Mammary epithelial cell (primary cell): Measurements from ENCODE around the gene ODR4.

ENCODE experiments used
- EZH2 ChIP-seq: IDR thresholded peaks from 2 replicates; pipeline ENCODE4 v1.6.1; 2012; ENCODE audit warnings: low read length, inconsistent platforms, borderline replicate concordance
- TF ChIP-seq, protein P1 (sequence below), 2 donors: IDR thresholded peaks in 1 of 2; conservative IDR thresholded peaks in 1 of 2; 2 replicates each; pipeline ENCODE4 v1.5.1; 2011 to 2012; ENCODE audit warnings: inconsistent platforms in 2 of 2, low read length in 2 of 2, mild to moderate bottlenecking in 2 of 2, control low read depth in 1 of 2, low read depth in 1 of 2; ENCODE audit not compliant: insufficient read depth in 1 of 2; ENCODE audit errors: extremely low read depth in 1 of 2

DNA sequence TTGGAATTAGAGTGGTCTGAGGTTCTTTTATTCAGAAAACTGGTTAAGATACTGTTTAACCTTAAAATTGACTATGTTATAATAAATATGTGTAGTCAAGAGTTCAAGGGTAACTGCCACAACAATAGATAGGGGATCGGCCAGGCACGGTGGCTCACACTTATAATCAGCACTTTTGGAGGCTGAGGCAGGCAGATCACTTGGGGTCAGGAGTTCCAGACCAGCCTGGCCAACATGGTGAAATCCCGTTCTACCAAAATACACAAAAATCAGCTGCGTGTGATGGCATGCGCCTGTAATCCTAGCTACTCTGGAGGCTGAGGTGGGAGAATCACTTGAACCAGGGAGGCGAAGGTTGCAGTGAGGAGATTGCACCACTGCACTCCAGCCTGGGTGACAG lies 45.8 kb downstream of the ODR4 start:
- TF ChIP-seq, protein P1, sequence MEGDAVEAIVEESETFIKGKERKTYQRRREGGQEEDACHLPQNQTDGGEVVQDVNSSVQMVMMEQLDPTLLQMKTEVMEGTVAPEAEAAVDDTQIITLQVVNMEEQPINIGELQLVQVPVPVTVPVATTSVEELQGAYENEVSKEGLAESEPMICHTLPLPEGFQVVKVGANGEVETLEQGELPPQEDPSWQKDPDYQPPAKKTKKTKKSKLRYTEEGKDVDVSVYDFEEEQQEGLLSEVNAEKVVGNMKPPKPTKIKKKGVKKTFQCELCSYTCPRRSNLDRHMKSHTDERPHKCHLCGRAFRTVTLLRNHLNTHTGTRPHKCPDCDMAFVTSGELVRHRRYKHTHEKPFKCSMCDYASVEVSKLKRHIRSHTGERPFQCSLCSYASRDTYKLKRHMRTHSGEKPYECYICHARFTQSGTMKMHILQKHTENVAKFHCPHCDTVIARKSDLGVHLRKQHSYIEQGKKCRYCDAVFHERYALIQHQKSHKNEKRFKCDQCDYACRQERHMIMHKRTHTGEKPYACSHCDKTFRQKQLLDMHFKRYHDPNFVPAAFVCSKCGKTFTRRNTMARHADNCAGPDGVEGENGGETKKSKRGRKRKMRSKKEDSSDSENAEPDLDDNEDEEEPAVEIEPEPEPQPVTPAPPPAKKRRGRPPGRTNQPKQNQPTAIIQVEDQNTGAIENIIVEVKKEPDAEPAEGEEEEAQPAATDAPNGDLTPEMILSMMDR (conservative IDR thresholded peaks at IDR 0.05 in 1 of 2, IDR thresholded peaks at IDR 0.05 in 1 of 2; ENCODE audit: extremely low read depth in 1 of 2, insufficient read depth in 1 of 2, low read depth in 1 of 2, low read length in 2 of 2) = no peak
- no peak for TF ChIP-seq EZH2
